GM18870 (cell line): ENCODE measurements around the gene ZNF26.
"Not testable (repeated sequence)": the region's sequence is repeated elsewhere in the genome, so short reads cannot be mapped to it uniquely, and the experiment has no call there.

Source experiments
- ATAC-seq: cut with Tn5 transposase; IDR thresholded peaks from one replicate; pipeline ENCODE4 v1.9.1; 2021; ENCODE audit warnings: moderate library complexity; ENCODE audit not compliant: unreplicated experiment

ZNF26 gene

DNA sequence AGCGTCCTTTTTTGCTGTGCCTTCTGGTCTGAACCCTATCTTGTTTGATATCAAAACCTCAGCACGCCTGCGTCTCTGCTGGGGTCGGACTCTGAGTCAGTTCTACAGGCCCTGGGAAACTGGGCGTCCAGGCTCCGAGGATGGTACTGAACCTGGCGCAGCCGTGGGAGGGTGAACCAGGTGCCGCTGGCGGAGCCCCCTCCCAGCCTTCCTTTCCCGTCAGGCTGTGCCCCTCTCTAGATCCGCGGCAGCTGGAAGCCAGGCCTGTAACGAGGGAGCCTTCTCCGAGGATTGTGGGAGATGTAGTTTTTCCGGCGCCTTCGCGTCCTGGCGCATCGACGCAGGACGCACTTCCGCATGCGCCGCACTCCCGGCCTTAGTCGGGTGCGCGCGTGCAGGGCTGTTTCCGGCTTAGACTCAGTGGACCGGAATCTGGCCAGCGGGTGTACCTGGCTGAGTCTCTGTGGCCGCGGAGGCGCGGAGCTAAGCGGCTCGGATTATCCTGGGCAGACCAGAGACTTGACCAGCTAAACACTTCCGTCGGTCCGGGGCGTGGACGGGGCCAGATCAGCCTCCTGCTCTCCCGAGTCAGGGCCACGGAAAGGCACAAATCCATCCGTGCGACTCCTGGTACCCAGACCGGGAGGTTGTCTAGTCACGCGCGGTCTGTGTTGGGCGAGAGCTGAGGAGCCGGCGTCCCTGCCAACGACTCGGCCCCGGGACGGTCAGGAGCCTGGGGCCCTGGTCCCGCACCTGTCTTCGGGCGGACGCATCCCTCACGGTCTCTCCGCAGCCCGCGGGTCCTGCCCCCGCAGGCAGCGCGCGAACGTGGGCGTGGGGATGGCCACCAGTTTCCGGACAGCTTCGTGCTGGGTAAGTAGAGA, at the start of gene ZNF26:
Gene ZNF26, plus strand, starts transcription at position 367 of the 884 bp plus-strand sequence. Its CDS starts 474 bp downstream, at position 841.
- ATAC-seq = peak; percentile 88

GRCh38 chr12:132936921-132937320, 49.2 kb upstream of the ZNF26 start:
- not testable (repeated sequence) for ATAC-seq

DNA sequence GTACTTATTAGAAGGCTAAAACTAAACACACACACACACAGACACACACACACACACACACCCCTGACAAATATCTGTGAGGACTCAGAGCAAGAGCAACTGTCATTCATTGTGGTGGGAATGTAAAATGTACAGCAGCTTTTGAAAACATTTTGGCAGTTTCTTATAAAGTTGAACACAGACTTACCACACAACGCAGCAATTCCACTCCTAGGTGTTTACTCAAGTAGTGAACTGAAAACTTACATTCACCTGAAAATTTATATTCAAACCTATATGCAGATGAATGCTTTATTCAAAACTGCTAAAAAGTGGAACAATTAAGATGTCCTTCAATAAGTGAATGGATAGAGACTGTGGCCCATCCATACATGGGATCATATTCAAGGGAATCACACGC, 48.7 kb upstream of the ZNF26 start:
- ATAC-seq = no peak

GRCh38 chr12:132938807-132939206, 47.4 kb upstream of the ZNF26 start:
- not testable (repeated sequence) for ATAC-seq

DNA sequence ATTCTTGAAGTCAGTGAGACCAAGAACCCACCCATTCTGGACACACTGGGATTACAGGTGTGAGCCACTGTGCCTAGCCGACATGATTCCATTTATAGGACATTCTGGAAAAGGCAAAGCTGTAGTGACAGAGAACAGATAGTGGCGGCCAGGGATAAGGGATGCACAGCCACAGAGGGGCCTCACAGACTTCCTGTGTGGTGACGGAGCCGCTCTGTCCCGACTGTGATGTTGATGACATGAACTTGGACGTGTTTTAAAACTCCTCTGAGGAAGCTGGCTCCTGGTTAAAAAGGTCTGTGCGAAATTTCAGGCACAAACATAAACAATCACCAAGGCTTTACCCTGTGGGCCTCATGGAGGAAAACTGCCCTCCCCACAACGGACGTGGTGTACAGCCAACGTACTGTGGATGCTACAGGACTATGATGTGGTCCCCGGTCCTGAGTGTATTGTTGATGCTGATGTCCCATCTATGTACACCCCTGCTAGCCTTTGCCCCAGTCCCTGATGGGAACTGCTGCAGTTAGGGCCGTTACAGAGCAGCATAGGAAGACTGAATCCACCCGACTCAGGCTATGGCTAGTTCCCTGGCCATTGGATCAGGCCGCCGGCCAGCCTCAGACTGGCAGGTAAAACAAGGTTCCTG, 46.0 kb upstream of the ZNF26 start:
- no peak for ATAC-seq

GRCh38 chr12:132941336-132941954, 44.7 kb upstream of the ZNF26 start:
- ATAC-seq = no peak

DNA sequence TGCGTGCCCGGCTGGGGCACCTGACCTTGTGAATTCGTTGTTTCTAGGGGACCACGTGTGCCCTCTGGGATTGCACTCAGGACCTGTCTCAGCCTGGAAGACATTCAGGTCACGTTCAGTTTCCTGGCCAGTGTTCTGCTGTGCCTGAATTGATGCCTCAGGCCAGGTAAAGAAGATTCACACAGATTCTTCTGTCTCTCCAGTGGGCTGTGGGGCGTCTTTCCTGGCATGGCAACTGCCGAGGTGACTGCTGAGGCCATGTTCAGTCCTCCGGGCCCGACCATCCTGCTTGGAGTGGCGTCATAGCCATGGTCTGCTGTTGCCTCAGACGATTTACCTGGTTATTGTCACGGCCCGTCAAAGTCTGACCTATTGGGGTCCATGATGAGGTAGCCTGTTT, 43.6 kb upstream of the ZNF26 start:
- ATAC-seq = no peak

GRCh38 chr12:132945806-132946205, 40.4 kb upstream of the ZNF26 start:
- no peak for ATAC-seq

- ATAC-seq = no peak
These were observed 39.8 kb upstream of the ZNF26 start for GRCh38 chr12:132946246-132946820.

- ATAC-seq = no peak
These were observed 37.8 kb upstream of the ZNF26 start for GRCh38 chr12:132948146-132949066.

GRCh38 chr12:132949936-132950837, 36.0 kb upstream of the ZNF26 start:
- ATAC-seq = no peak

DNA sequence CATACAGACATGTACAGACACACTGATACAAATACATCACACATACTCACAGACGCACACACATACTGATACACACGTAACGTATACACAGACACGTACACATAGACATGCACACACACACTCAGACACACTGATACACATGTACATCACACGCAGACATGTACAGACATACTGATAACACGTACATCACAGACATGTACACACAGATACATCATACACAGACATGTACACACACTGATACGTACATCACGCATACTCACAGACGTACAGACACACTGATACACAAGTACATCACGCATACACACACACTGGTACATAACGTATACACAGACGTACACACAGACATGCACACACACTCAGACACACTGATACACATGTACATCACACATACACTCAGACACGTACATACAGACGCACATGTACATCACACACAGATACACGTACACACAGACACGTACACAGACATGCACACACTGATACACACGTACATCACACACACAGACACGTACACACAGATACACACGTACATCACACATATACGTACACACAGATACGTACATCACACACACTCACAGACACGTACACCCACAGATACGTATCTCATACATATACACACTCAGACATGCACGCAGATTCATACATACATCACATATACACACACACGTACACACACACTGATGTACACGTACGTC, 35.2 kb upstream of the ZNF26 start:
- ATAC-seq = no peak

DNA sequence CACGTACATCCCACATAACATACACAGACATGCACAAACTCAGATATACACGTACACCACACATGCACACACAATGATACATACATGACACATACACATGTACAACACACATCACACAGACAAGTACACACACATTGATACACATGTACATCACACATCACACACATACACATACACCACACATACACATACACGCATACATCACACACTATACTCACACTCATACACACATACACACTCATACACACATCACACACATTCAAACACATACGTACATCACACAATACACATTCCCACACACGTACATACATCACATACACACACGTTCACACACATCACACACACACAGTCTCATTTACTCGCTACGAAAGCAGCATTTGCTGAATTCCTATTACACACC, 34.5 kb upstream of the ZNF26 start:
- no peak for ATAC-seq

DNA sequence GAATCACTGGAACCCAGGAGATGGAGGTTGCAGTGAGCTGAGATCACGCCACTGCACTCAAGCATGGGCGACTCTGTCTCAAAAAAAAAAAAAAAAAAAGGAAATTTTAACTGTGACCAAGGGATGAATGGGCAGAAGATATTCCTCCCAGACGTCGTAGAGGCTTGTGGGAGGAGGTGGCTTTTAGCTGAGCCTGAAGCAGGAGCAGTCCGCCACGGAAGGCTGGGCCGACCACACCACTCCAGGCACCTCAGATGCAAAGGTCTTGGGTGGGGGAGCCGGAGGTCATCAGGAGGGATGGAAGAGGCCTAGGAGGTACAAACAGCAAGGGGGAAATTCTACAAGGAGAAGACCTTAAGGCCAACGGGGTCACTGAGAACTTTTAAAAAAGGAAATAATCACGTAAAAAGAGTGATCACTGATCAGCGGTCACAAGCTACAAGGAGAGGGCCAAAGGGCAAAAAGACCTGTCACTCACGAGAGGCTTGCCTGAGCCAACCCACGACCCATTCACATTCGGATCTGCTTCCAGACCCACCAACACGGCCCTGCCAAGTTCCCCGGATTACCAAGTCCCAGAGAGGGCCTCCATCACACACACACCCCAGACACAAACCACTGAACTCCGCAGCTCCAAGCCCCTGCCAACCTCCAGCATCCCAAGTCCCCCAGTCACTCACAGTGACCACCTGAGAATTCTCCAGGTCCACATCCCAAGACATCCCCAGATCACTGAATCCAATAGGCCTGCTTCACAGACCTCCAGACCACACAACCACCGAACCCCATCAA, 33.6 kb upstream of the ZNF26 start:
- ATAC-seq = no peak

DNA sequence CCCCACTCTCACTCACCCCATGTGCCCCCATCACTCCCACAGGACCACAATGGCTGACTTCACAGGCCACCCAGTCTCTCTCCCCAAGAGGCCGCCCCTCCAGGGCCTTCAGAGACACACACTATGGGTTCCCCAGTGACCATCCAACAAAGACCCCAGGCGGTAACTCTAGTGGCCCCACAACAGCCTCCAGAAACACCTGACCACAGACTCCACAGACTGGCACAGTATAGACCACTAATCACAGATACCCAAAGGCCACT, 33.1 kb upstream of the ZNF26 start:
- ATAC-seq = no peak

GRCh38 chr12:132953771-132954170, 32.4 kb upstream of the ZNF26 start:
- no peak for ATAC-seq

DNA sequence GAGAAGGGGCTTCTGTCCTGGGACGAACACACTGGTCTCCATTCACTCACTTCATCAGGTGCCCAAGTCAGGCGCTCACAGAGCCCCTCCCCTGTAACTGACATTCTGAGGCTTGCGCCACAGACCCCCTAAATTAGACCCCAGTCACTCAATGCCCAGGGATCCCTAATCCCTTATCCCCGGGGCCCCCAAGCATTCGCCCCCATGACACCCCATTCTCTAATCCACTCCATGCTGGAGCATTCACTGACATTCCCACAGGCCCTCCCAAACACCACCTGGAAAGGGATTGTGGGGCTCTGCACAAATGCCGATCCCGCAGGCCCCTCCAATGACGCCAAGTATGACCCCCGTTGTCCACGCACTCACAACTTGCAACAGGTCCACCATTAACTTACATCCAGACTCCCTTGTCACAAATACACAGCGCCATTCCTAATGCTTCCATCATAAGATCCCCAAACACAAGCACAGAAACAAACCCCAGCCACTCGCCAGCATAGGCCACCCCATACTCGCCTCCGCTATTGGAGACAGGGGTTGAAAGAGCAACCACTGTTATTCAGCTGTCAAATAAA, 31.6 kb upstream of the ZNF26 start:
- no peak for ATAC-seq
